ENCODE data around the gene RLBP1. TPM values are rescaled to one million over a fixed set of nuclear protein-coding genes. Genes with fewer than 3 reads are reported as not detected.
A peak's percentile ranks its signal among the peaks of the same experiment; 100 is the strongest.

RLBP1 gene
- total RNA-seq, 6 experiments from 2014 or later, result not detected

- Mint-ChIP-seq H3K27me3 (ENCODE audit: insufficient read depth) (no peaks in the 10 kb centered on the region), H3K36me3 (ENCODE audit: low read depth) (no peaks in the 10 kb centered on the region), H3K27ac (no peak overlapping the region), H3K4me3 (no peak overlapping the region), H3K9me3 (no peaks in the 10 kb centered on the region), H3K4me1 (ENCODE audit: low read depth) (peaks cover 25% of the 10 kb centered on the region)
- peak; percentile 25 for DNase-seq
- TF ChIP-seq, protein P1, sequence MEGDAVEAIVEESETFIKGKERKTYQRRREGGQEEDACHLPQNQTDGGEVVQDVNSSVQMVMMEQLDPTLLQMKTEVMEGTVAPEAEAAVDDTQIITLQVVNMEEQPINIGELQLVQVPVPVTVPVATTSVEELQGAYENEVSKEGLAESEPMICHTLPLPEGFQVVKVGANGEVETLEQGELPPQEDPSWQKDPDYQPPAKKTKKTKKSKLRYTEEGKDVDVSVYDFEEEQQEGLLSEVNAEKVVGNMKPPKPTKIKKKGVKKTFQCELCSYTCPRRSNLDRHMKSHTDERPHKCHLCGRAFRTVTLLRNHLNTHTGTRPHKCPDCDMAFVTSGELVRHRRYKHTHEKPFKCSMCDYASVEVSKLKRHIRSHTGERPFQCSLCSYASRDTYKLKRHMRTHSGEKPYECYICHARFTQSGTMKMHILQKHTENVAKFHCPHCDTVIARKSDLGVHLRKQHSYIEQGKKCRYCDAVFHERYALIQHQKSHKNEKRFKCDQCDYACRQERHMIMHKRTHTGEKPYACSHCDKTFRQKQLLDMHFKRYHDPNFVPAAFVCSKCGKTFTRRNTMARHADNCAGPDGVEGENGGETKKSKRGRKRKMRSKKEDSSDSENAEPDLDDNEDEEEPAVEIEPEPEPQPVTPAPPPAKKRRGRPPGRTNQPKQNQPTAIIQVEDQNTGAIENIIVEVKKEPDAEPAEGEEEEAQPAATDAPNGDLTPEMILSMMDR (IDR thresholded peaks at IDR 0.05), result peak; percentile 88
Observed at GRCh38 chr15:89171136-89172072, 50.0 kb downstream of the RLBP1 start.

DNA sequence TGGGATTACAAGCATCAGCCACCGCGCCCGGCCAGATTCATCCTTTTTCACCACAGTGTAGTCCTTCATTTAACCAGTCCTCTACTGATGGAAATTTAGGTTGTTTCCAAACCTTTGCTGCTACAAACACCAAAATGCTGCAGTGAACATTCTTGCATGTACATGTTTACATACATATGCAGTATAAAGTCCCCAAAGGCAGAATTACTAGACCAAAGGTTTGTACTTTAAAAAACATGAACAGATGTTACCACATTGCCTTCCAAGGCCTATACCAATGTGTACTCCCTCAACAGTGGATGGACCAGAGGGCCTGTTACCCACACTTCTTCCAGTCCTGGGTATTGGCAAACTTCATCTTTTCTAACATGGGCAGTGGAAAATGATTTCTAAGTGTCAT is 51.0 kb downstream of the RLBP1 start:
- DNase-seq, result no peak
- Mint-ChIP-seq H3K36me3 (ENCODE audit: low read depth) (no peaks in the 10 kb centered on the region), H3K27me3 (ENCODE audit: insufficient read depth) (no peaks in the 10 kb centered on the region), H3K4me1 (ENCODE audit: low read depth) (peaks cover 33% of the 10 kb centered on the region), H3K9me3 (no peaks in the 10 kb centered on the region), H3K27ac (no peak overlapping the region), H3K4me3 (no peak overlapping the region)
- TF ChIP-seq, protein P1 (IDR thresholded peaks at IDR 0.05), result no peak

GRCh38 chr15:89168316-89168833 is 53.0 kb downstream of the RLBP1 start:
- peak overlapping the region; percentile 76 for H3K27ac Mint-ChIP-seq

DNA sequence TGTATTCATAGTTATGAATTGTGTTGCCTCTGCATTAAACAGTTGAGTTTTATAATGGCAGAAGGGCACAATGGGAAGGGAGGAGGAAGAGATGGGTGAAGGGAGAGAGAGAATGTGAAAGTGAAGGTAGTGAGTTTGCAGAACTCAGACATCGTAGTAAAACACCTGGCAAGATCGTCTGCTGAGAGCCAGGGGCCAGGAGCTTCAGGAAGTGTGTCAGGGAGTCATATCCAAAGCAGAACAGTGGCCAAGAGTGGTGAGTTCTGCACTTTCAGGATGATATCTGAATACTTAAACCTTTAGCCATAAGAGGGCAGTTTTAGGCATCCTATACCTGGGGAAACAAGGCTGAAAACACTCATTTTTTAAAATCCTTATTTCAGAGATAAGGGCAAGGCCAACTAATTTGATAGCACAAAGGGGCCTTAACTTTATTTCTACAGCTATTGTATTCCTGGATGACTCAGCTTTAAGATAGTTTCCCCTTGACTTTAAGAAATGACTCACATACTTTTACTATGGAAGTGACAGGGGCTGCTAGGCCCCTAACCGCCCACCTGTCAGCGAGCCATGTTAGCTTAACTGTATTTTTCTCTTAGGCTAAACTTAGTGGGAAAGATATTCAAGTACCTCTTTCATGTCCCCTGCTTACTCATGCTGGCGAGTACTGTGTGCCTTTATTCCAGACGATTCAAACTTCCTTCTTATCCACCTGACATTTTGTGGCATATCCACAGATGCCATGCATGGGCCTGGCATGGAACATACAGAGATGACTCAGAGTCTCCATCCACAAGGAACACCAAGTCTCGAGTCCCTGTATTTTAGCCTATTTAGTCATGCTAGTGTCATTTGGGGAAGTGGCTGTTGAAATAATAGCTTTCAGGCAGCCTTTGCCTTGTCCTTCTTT is 53.9 kb downstream of the RLBP1 start:
- peaks cover 37% of the 10 kb centered on the region for H3K4me1 Mint-ChIP-seq (ENCODE audit: low read depth)
- H3K27ac Mint-ChIP-seq, result peak overlapping the region; percentile 76
- peak overlapping the region; percentile 63 for H3K4me3 Mint-ChIP-seq
- H3K36me3 Mint-ChIP-seq (ENCODE audit: low read depth), result peaks cover 6% of the 10 kb centered on the region; the same call in 1 of the 2 replicates
- H3K9me3 Mint-ChIP-seq, result no peaks in the 10 kb centered on the region
- no peaks in the 10 kb centered on the region for H3K27me3 Mint-ChIP-seq (ENCODE audit: insufficient read depth)
- DNase-seq, result peak; percentile 58
- TF ChIP-seq, protein P1 (IDR thresholded peaks at IDR 0.05), result no peak

More at GRCh38 chr15:89168316-89168833, 53.0 kb downstream of the RLBP1 start:
- no peak for DNase-seq
- peaks cover 37% of the 10 kb centered on the region for H3K4me1 Mint-ChIP-seq (ENCODE audit: low read depth)
- peaks cover 6% of the 10 kb centered on the region; the same call in 1 of the 2 replicates for H3K36me3 Mint-ChIP-seq (ENCODE audit: low read depth)
- no peaks in the 10 kb centered on the region for H3K27me3 Mint-ChIP-seq (ENCODE audit: insufficient read depth)
- H3K4me3 Mint-ChIP-seq, result no peak overlapping the region; the same call in 1 of the 2 replicates
- TF ChIP-seq, protein P1 (IDR thresholded peaks at IDR 0.05), result no peak
- no peaks in the 10 kb centered on the region for H3K9me3 Mint-ChIP-seq

DNA sequence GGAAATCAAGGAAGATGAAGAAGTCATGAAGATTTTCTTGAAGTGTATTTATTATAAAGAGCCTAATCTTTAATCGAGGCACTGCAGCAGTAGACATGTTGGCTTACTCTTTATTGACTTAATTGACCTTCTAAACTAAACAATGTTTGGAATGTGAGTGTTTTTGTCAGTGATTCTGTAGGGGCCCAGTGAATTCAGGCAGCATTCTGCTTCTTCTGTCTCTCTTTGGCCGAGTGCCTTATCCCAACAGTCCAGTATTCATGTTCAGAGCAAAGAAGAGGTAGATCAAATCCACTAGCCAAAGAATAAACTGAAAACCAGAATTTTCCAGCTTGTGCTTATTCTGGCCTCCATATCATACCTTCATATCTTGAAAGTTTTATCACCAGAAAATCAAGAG is 55.7 kb downstream of the RLBP1 start:
- Mint-ChIP-seq H3K4me1 (ENCODE audit: low read depth) (peaks cover 37% of the 10 kb centered on the region), H3K4me3 (no peak overlapping the region), H3K9me3 (no peaks in the 10 kb centered on the region), H3K36me3 (ENCODE audit: low read depth) (peaks cover 6% of the 10 kb centered on the region; the same call in 1 of the 2 replicates), H3K27me3 (ENCODE audit: insufficient read depth) (no peaks in the 10 kb centered on the region), H3K27ac (no peak overlapping the region)
- TF ChIP-seq, protein P1 (IDR thresholded peaks at IDR 0.05), result no peak
- no peak for DNase-seq

All from HFFc6 (cell line).